GM21367 (cell line): ENCODE results near the gene CDRT15L2.
"Not testable (repeated sequence)": the region's sequence is repeated elsewhere in the genome, so short reads cannot be mapped to it uniquely, and the experiment has no call there.

ENCODE experiments used
- ATAC-seq: cut with Tn5 transposase; IDR thresholded peaks from one replicate; pipeline ENCODE4 v1.9.1; 2021; ENCODE audit not compliant: unreplicated experiment

Gene CDRT15L2

GRCh38 chr17:20573216-20573615 is 6.3 kb upstream of the CDRT15L2 start:
- not testable (repeated sequence) for ATAC-seq

DNA sequence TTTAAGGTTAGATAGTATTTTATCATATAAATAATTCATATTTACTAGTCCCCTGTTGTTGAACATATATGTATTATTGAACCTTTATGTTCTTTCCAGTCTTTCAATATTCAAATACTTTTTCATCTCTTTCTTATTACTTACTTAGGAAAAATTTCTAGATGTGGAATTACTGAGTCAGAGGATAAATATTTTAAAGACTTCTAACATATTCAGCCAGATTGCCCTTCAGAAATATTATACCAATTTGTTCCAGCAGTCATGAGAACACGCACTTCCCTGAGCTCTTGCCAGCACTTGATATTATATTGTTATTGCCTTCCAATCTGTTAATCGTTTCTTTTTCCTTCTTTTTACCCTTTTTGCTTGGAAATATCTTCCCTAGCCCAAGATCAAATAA is 4.5 kb upstream of the CDRT15L2 start:
- ATAC-seq, result not testable (repeated sequence)

- ATAC-seq, result not testable (repeated sequence)
These were observed 4.5 kb downstream of the CDRT15L2 start for GRCh38 chr17:20583891-20584577.

DNA sequence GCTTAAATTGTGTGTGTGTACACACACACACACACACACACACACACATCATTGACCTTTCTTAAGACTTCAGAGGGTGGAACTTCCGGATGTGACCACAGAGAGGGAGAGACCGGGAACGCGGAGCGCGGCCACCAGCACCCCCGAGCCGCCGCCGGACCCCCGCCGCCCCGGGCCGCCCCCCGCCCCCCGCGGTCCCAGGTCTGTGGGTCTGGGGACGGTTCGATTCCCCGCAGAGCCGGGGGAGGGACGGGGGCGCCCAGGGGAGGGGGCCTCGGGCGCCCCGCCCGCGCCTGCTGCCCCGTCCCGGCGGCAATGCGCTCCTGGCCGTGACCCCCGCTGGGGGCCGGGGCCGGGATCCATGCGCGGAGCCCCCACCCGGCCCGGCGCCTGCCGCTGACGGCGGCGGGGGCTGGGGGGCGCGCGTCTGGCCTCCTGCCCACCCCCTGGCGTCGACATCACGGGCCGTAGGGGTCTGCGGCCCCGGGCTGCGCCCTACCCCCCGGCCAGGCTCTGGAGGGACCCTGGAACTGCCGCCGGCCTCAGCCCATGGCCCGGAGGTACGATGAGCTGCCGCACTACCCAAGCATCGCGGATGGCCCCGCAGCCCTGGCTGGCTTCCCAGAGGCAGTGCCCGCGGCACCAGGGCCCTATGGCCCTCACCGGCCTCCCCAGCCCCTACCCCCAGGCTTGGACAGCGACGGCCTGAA is 9.4 kb downstream of the CDRT15L2 start:
- not testable (repeated sequence) for ATAC-seq

GRCh38 chr17:20589454-20589810 is 9.9 kb downstream of the CDRT15L2 start:
- ATAC-seq, result not testable (repeated sequence)

DNA sequence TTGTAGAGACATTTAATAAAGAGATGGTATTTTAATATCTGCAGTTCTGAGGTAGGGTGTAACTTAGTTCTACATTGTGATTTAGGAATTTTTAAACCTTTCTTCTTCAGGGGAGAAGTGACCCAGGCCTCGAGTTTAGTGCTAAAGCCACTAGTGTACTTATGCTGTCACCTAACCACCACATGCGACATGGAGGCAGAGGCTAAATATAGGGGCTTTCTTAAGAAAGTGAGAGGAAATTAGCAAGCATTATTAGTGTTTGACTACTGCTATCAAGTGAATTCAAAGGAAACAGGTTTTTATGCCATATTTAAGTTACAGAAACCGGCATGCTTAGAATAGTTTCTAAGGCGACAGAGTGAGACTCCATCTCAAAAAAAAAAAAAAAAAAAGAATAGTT is 11.5 kb downstream of the CDRT15L2 start:
- not testable (repeated sequence) for ATAC-seq

DNA sequence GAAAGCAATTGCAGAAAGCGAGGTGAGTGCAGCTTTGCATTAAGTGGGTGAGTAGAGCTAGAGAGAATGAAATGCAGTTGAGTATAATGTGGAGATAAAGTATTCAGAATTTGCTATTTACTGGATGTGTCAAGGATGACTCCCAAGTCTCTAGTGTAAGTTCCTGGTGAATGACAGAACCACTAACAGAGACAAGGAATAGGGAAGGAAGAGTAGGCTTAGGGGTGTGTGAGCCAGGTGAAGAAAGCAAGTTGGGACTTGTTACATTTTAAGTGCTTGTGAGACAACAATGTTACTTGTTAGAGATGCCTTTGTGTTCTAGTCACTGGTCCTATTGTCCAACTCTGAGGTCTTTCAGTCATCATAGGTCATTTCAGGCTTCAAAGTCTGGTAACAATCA is 26.0 kb downstream of the CDRT15L2 start:
- ATAC-seq, result not testable (repeated sequence)

DNA sequence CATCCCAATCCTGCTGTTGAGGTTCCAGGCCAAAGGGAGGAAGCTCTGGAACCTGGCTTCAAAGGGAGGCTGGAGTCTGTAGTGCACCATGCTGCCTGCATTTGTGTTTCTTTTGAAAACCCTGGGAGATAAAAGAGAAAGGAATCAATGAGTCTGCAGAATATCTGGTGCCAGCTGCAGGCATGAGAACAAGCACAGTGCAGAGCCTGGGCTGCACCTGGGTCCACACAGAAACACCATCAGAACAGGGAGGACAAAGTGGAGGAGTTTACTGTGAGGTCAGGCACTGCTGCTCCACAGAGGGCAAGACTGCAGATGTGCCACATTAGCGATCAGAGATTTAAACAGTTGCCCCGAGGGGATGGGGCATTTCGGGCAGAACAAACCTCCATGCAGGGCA is 30.0 kb downstream of the CDRT15L2 start:
- ATAC-seq, result not testable (repeated sequence)

DNA sequence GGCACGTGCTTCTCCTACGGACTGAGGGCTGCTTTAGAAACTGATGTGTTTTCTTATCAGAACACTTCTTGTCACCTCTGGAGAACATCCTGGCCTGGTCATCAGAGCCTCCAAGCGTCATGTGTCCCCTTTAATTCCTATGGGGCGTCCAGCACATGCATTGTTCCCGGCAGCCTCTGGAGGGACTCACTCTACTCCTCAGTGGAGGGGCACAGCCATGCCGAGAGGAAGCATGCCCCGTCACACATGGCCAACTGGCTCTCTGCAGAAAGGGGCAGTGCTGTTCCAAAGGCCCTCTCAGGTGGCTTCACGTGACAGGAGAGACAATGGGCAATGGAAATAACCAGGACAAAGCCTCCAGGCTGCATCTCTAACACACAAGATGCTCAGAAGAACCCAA is 31.8 kb downstream of the CDRT15L2 start:
- ATAC-seq, result no peak

GRCh38 chr17:20612635-20613034 is 33.1 kb downstream of the CDRT15L2 start:
- no peak for ATAC-seq

GRCh38 chr17:20613248-20613647 is 33.7 kb downstream of the CDRT15L2 start:
- no peak for ATAC-seq

DNA sequence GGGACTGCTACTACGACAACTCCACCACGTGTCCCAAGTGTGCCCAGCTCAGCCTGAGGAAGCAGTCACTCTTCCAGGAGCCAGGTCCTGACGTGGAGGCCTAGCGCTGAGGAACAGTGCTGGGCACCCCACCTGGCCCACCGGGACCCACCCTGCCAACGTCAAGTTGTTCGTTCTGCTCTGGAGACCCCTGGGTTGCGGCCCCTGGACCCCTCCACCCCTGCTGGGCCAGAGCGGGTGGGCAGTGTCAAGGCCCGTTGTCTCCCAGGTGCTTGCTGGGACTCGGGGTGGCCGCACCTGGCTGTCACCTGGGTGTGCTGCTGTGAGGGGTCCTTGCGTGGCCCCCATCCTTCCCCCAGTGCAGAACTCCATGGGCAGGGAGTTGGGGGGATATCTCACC is 34.4 kb downstream of the CDRT15L2 start:
- ATAC-seq, result no peak

- not testable (repeated sequence) for ATAC-seq
These were observed 35.9 kb downstream of the CDRT15L2 start for GRCh38 chr17:20615461-20615860.
